ENCODE data around the gene FERMT1.
"Not testable (repeated sequence)": the region's sequence is repeated elsewhere in the genome, so short reads cannot be mapped to it uniquely, and the experiment has no call there.

DNA sequence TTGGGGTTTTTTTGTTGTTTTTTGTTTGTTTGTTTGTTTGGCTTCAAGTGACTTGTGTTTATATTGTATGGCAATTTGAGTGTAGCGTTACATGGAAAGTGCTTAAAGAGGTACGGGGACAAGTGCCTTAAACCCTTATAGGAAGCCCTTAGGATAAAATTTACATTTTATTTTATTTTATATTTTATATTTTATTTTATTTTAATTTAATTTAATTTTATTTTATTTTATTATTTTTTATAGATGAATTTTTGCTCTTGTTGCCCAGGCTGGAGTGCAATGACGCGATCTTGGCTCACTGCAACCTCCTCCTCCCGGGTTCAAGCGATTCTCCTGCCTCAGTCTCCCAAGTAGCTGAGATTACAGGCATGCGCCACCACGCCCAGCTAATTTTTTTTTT lies 89.9 kb downstream of the FERMT1 start:
- TF ChIP-seq, protein P1, sequence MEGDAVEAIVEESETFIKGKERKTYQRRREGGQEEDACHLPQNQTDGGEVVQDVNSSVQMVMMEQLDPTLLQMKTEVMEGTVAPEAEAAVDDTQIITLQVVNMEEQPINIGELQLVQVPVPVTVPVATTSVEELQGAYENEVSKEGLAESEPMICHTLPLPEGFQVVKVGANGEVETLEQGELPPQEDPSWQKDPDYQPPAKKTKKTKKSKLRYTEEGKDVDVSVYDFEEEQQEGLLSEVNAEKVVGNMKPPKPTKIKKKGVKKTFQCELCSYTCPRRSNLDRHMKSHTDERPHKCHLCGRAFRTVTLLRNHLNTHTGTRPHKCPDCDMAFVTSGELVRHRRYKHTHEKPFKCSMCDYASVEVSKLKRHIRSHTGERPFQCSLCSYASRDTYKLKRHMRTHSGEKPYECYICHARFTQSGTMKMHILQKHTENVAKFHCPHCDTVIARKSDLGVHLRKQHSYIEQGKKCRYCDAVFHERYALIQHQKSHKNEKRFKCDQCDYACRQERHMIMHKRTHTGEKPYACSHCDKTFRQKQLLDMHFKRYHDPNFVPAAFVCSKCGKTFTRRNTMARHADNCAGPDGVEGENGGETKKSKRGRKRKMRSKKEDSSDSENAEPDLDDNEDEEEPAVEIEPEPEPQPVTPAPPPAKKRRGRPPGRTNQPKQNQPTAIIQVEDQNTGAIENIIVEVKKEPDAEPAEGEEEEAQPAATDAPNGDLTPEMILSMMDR (IDR thresholded peaks at IDR 0.05) = not testable (repeated sequence)
- not testable (repeated sequence) for TF ChIP-seq POLR2A (IDR thresholded peaks at IDR 0.05)

Data from adrenal gland (tissue), 5 donors.